Skin of body (tissue), 2 donors: Measurements from ENCODE around the gene ATP8A2. TPM values are rescaled to one million over a fixed set of nuclear protein-coding genes. Genes with fewer than 3 reads are reported as not detected.
"Not testable (repeated sequence)": the region's sequence is repeated elsewhere in the genome, so short reads cannot be mapped to it uniquely, and the experiment has no call there.

Source experiments
- DNase-seq: peaks from one replicate; lab custom pipeline; 2025; lab: John Stamatoyannopoulos, UW
- total RNA-seq: library from RNA; depleted of rRNA; stranded (reverse); fragments of >200 nt; gene quantifications from one replicate; pipeline ENCODE4 v1.2.3, GENCODE V29; 2014

Gene ATP8A2
- 1.1 TPM for total RNA-seq

GRCh38 chr13:25371875-25372283, at the start of gene ATP8A2:
Gene ATP8A2 (plus strand): TSS chr13:25371974. CDS start chr13:25372213, 239 bp downstream.
- no peak for DNase-seq

GRCh38 chr13:25324100-25324499, 47.7 kb upstream of the ATP8A2 start:
- no peak for DNase-seq

DNA sequence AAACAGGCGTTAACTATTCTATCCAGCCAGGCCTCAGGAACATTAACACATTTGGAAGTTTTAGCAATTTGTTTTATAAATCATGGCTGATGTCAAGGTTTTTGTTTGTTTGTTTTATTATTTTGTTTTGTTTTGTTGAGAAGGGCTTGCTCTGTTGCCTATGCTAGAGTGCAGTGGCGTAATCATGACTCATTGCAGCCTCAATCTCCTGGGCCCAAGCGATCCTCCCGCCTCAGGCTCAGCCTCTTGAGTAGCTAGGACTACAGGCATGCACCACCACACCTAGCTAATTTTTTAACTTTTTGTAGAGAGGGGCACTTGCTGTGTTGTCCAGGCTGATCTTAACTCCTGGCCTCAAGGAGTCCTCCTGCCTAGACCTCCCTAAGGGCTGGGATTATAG, 42.1 kb upstream of the ATP8A2 start:
- no peak for DNase-seq

- DNase-seq: no peak
Observed at GRCh38 chr13:25330541-25330940, 41.2 kb upstream of the ATP8A2 start.

GRCh38 chr13:25335856-25336255, 35.9 kb upstream of the ATP8A2 start:
- no peak for DNase-seq

- no peak for DNase-seq
Observed at GRCh38 chr13:25345576-25345975, 26.2 kb upstream of the ATP8A2 start.

DNA sequence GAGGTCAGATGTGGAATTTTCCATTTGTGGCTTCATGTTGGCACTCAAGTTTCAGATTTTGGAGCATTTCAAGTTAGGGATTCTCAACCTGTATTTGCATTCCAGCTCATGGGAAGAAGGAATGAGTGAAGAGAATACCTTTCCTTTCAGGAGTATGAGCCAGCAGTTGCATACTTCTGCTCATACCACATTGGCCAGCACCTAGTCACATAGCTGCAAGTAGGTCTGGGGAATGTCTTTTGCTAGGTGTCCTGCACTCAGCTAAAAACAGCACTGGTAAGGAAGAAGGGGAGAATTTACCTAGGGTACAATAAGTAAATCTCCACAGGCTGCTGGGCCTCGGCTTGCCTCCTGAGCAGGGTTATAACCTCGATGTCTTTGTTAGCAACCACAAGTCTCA, 24.6 kb upstream of the ATP8A2 start:
- DNase-seq: no peak

DNA sequence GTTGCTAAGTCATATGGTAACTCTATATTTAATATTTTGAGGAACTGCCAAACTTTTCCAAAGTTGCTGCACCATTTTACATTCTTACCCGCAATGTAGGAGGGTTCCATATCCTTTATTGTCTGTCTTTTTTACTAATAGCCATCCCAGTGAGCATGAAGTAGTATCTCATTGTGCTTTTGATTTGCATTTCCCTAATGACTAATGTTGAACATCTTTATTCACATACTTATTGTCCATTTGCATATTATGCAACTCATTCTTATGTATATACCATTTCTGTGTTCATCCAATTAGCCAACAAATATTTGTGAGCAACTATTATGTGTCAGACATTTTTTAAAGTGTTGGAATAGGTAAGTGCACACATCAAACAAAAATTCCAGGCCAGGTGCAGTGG, 20.4 kb upstream of the ATP8A2 start:
- DNase-seq: no peak

- no peak for DNase-seq
Observed at GRCh38 chr13:25352230-25352629, 19.5 kb upstream of the ATP8A2 start.

DNA sequence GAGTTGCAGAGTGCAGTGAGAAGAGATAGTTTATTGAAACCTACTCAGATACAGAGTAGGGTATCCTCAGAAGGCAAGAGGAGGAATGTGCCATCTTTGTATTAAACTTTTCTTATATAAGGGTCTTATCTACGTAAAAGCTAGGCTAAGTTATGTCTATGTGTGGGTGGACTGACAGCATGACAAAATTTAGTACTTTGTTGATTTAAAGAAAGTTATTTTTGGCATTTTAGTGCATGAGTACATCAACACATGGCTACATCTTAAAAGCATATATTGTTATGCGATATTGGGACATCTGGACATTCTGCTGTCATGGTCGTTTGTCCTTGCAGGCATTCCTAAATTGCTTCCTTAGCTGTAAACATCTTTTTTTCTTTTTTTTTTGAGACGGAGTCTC, 19.0 kb upstream of the ATP8A2 start:
- DNase-seq: no peak

DNA sequence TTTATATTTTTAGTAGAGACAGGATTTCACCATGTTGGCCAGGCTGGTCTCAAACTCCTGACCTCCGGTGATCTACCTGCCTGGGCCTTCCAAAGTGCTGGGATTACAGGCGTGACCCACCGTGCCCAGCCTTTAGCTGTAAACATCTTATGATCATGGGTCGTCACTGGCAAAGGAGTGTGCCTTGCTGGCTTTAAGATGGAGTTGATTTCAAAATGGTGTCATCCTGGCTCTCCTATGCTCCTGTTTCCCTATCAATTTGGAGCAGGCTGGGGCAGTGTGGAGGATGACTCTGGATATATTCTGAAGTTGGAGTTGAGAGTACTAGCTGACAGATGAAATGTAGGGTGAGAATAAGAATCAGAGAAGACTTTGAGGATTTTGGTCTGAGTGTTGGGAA, 18.4 kb upstream of the ATP8A2 start:
- no peak for DNase-seq

GRCh38 chr13:25354377-25354776, 17.4 kb upstream of the ATP8A2 start:
- no peak for DNase-seq

DNA sequence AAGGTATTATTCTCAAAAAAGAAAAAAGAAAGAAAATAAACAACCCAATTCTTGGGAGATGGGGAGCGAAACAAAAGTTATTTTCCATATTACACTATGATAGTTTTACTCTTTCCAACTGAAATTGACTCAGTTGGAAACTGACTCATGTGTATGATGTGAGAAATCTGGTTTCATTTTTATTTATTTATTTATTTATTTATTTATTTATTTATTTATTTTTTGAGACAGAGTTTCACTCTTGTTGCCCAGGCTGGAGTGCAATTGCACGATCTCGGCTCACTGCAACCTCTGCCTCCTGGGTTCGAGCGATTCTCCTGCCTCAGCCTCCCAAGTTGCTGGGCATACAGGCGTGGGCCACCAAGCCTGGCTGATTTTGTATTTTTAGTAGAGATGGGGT, 11.3 kb upstream of the ATP8A2 start:
- not testable (repeated sequence) for DNase-seq

GRCh38 chr13:25365720-25366235, 6.0 kb upstream of the ATP8A2 start:
- no peak for DNase-seq

- DNase-seq: no peak
Observed at GRCh38 chr13:25371158-25371874, 458 bp upstream of the ATP8A2 start.

GRCh38 chr13:25372284-25373081, 709 bp downstream of the ATP8A2 start:
- no peak for DNase-seq

- no peak for DNase-seq
Observed at GRCh38 chr13:25375727-25376358, 4.1 kb downstream of the ATP8A2 start.

- DNase-seq: no peak
Observed at GRCh38 chr13:25377244-25377962, 5.6 kb downstream of the ATP8A2 start.

DNA sequence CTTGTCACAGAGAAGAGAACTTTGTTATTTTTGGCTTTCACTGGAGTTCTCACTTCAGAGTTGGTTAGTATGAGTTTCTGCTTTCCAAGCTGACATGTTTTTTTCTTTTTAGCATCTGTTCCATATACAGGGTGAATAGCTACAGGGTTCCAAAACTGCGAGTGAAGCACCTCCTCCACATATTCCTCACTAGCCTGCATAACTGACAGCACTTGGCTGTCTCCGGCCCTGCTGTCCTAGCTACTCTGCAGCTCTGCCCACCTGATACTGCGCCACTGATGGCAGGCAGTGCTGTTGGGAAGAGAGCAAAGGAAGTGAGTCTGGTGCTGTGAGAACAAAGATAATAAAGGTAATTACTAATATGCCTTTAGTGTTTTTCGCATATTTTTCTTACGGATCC, 6.8 kb downstream of the ATP8A2 start:
- no peak for DNase-seq

- DNase-seq: no peak
Observed at GRCh38 chr13:25379011-25379410, 7.2 kb downstream of the ATP8A2 start.

DNA sequence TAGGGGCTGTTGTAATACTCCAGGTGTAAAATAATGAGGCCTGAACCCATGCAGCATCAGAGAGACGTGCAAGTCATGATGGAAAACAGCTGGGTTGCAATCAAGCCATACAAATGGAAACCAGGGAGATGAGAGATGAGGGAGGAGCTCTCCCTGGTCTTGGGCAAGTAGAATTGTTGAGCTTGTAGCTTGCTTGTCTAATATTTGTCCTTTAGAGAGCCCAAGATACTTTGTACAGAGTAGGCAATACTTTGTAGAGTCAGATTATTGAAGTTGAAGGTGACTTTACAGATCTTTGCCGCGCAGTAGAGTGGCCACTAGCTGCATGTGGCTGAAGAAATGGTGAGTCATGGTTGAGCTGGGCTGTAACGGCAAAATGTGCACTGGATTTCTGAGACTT, 8.3 kb downstream of the ATP8A2 start:
- no peak for DNase-seq
